Measurements from ENCODE around the gene PPP1R36. TPM values are rescaled to one million over a fixed set of nuclear protein-coding genes. Genes with fewer than 3 reads are reported as not detected.

PPP1R36 gene
- total RNA-seq, 4 donors from 2014 or later: 0.34 to 0.83 (median 0.71) TPM; not detected in 1

DNA sequence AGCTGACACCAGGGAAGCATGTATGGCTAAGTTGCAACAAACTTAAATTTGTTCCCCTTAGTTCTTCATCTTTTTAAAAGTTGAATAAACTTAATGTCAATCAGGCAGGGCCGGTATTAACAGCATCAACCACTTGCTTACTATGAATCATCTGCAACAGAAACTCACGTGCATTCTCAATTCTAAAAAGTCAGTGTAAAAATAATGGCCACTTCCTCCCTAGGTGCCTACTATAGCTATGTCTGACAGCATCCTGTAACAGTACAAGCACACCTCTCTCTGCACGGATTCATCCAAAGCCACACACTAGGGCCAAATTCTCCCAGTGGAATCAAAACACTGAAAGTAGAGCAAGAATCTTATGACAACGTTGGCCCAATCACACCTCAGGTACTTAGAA lies 48.6 kb downstream of the PPP1R36 start:
- H3K36me3 ChIP-seq: no peaks in the 10 kb centered on the region
- TF ChIP-seq, protein P1, sequence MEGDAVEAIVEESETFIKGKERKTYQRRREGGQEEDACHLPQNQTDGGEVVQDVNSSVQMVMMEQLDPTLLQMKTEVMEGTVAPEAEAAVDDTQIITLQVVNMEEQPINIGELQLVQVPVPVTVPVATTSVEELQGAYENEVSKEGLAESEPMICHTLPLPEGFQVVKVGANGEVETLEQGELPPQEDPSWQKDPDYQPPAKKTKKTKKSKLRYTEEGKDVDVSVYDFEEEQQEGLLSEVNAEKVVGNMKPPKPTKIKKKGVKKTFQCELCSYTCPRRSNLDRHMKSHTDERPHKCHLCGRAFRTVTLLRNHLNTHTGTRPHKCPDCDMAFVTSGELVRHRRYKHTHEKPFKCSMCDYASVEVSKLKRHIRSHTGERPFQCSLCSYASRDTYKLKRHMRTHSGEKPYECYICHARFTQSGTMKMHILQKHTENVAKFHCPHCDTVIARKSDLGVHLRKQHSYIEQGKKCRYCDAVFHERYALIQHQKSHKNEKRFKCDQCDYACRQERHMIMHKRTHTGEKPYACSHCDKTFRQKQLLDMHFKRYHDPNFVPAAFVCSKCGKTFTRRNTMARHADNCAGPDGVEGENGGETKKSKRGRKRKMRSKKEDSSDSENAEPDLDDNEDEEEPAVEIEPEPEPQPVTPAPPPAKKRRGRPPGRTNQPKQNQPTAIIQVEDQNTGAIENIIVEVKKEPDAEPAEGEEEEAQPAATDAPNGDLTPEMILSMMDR (IDR thresholded peaks at IDR 0.05): no peak
- no peak for TF ChIP-seq EP300 (IDR thresholded peaks at IDR 0.05)
- TF ChIP-seq POLR2AphosphoS5 (IDR thresholded peaks at IDR 0.05): no peak
- TF ChIP-seq POLR2A (IDR thresholded peaks at IDR 0.05; ENCODE audit: low read depth): no peak
- H3K27me3 ChIP-seq: no peaks in the 10 kb centered on the region
- H3K27ac ChIP-seq (replicated peaks in 1 of 4): no peak overlapping the region
- peaks cover 0 to 8% (median 0%) of the 10 kb centered on the region in 4 donors for H3K4me1 ChIP-seq
- H3K9me3 ChIP-seq: no peaks in the 10 kb centered on the region
- H3K4me3 ChIP-seq: no peak overlapping the region
- intact Hi-C loops (cut with DNase I): no loop called here
- no peak for DNase-seq (ENCODE audit: extremely low spot score)
- WGBS: 54% methylated on average over 4 of the region's 4 CpGs

DNA sequence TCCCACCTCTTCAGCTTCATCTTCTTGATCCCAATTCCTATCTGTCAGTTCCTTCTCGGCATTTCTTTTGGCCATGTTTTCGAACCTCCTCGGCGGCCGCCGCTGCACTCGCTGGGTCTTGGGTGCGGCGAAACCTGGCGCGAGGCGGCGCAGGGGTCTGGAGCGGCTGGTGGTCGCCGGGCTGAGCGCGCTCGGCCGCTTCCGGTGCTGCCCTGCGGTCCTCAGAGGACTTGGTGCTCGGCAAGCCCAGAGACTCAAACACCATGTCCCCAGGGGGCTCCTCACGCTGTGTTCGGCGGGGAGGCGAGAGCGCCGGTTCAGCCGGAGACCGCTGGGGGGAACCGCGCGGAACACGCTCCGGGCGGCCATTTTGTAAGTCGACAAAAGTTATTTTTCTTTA lies 51.8 kb downstream of the PPP1R36 start:
- Histone ChIP-seq H3K27ac (replicated peaks in 1 of 4) (no peak overlapping the region), H3K27me3 (no peaks in the 10 kb centered on the region), H3K9me3 (no peaks in the 10 kb centered on the region), H3K4me3 (peak overlapping the region; percentile 37 to 47 (median 38)), H3K36me3 (no peaks in the 10 kb centered on the region), H3K4me1 (peaks cover 0 to 8% (median 0%) of the 10 kb centered on the region in 4 donors)
- no peak for DNase-seq (ENCODE audit: extremely low spot score)
- WGBS: 33% methylated on average over 37 of the region's 38 CpGs
- no peak for TF ChIP-seq EP300 (IDR thresholded peaks at IDR 0.05)
- TF ChIP-seq POLR2A (IDR thresholded peaks at IDR 0.05; ENCODE audit: low read depth): no peak
- TF ChIP-seq POLR2AphosphoS5 (IDR thresholded peaks at IDR 0.05): no peak
- TF ChIP-seq, protein P1 (IDR thresholded peaks at IDR 0.05): no peak
- intact Hi-C loops (cut with DNase I): no loop called here

DNA sequence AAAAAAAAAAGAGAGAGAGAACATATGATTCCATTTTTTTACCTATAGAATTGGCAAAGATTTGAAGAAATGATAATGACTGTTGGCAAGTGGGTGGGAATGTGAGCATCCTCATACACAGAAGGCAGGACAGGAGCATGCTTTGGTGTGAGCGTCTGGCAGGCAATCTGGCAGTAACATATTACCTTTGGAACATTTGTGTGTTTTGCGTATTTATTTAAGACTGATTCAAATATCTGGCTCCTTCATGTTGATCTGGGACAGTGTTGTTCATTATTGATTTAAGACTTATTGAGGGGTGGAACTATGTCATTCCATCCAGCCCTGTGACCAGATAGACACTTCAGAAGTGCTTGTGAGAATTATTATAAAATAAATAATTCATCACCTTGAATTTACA lies 53.1 kb downstream of the PPP1R36 start:
- no peak for TF ChIP-seq POLR2AphosphoS5 (IDR thresholded peaks at IDR 0.05)
- TF ChIP-seq POLR2A (IDR thresholded peaks at IDR 0.05; ENCODE audit: low read depth): no peak
- no peak for TF ChIP-seq EP300 (IDR thresholded peaks at IDR 0.05)
- TF ChIP-seq, protein P1 (IDR thresholded peaks at IDR 0.05): no peak
- Histone ChIP-seq H3K4me3 (no peak overlapping the region), H3K27ac (replicated peaks in 1 of 4) (no peak overlapping the region), H3K9me3 (no peaks in the 10 kb centered on the region), H3K36me3 (no peaks in the 10 kb centered on the region), H3K27me3 (no peaks in the 10 kb centered on the region), H3K4me1 (peaks cover 0 to 8% (median 0%) of the 10 kb centered on the region in 4 donors)
- WGBS: 94% methylated on average over 2 of the region's 2 CpGs
- intact Hi-C loops (cut with DNase I): no loop called here
- DNase-seq (ENCODE audit: extremely low spot score): no peak

DNA sequence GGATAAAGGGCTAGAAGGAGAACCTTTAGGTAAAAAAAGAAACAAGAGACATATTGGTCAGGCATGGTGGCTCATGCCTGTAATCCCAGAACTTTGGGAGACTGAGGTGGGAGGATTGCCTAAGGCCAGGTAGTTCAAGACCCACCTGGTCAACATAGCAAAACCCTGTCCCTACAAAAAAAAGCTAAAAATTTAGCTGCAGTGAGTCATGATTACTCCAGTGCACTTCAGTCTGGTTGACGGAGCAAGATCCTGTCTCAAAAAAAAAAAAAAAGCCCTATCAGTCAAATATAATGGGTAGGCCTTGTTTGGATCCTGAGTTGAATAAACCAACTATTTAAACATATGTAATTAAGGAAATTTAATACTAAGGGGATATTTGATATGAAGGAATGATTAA lies 54.2 kb downstream of the PPP1R36 start:
- H3K4me3 ChIP-seq: no peak overlapping the region
- no peaks in the 10 kb centered on the region for H3K9me3 ChIP-seq
- no peaks in the 10 kb centered on the region for H3K36me3 ChIP-seq
- intact Hi-C loops (cut with DNase I): no loop called here
- H3K27me3 ChIP-seq: no peaks in the 10 kb centered on the region
- WGBS: 100% methylated on average over 1 of the region's 1 CpG
- DNase-seq (ENCODE audit: extremely low spot score): no peak
- no peak overlapping the region for H3K27ac ChIP-seq (replicated peaks in 1 of 4)
- H3K4me1 ChIP-seq: peaks cover 0 to 8% (median 0%) of the 10 kb centered on the region in 4 donors
- TF ChIP-seq POLR2AphosphoS5 (IDR thresholded peaks at IDR 0.05) (no peak), POLR2A (IDR thresholded peaks at IDR 0.05; ENCODE audit: low read depth) (no peak), EP300 (IDR thresholded peaks at IDR 0.05) (no peak)
- TF ChIP-seq, protein P1 (IDR thresholded peaks at IDR 0.05): no peak

DNA sequence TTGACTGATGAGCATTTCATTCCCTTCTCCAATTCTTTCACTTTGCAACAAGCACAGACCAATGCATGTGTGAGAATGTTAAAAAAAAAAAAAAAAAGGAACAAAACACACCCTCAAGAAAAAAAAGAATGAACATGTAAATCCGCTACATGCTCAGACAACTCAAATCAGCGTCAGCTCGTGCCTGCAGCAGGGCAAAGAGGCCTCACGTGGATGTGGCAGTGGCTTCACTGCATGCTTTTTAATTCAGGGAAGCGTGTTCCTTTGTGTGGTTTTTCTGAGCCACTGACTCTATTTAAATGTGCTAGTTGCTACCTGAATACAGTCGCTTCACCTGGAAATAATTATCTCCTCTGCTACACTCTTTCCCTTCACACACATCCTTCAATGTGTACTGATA lies 55.1 kb downstream of the PPP1R36 start:
- WGBS: 91% methylated on average over 6 of the region's 6 CpGs
- DNase-seq (ENCODE audit: extremely low spot score): no peak

More for the DNA sequence above, 55.1 kb downstream of the PPP1R36 start:
- intact Hi-C loops (cut with DNase I): no loop called here
- H3K4me1 ChIP-seq: peaks cover 0 to 8% (median under 1%) of the 10 kb centered on the region in 4 donors
- TF ChIP-seq POLR2A (IDR thresholded peaks at IDR 0.05; ENCODE audit: low read depth) (no peak), EP300 (IDR thresholded peaks at IDR 0.05) (no peak), POLR2AphosphoS5 (IDR thresholded peaks at IDR 0.05) (no peak)
- TF ChIP-seq, protein P1 (IDR thresholded peaks at IDR 0.05): no peak
- no peaks in the 10 kb centered on the region for H3K9me3 ChIP-seq
- H3K4me3 ChIP-seq: no peak overlapping the region
- H3K27me3 ChIP-seq: no peaks in the 10 kb centered on the region
- no peak overlapping the region for H3K27ac ChIP-seq (replicated peaks in 1 of 4)
- no peaks in the 10 kb centered on the region for H3K36me3 ChIP-seq

Measured in esophagus muscularis mucosa (tissue), 4 donors.